ENCODE data around the gene SLC47A1. TPM values are rescaled to one million over a fixed set of nuclear protein-coding genes. Genes with fewer than 3 reads are reported as not detected.
"Not testable (repeated sequence)": the region's sequence is repeated elsewhere in the genome, so short reads cannot be mapped to it uniquely, and the experiment has no call there.

Gene SLC47A1
- total RNA-seq, 1 experiment from 2014 or later, result not detected

GRCh38 chr17:19579867-19580565, 46.4 kb downstream of the SLC47A1 start:
- no peaks in the 10 kb centered on the region for H3K4me1 ChIP-seq (replicated peaks)
- peaks cover 27% of the 10 kb centered on the region for H3K27me3 ChIP-seq (replicated peaks)
- no peak overlapping the region for H3K4me3 ChIP-seq
- no peaks in the 10 kb centered on the region for H3K9me3 ChIP-seq (replicated peaks)
- H3K36me3 ChIP-seq, result no peaks in the 10 kb centered on the region
- H3K27ac ChIP-seq, result no peak overlapping the region
- DNase-seq (ENCODE audit: low read depth in 1 of 2, low spot score in 2 of 2), result no peak

GRCh38 chr17:19580566-19580920, 46.9 kb downstream of the SLC47A1 start:
- not testable (repeated sequence) for H3K27ac ChIP-seq; H3K9me3 ChIP-seq (replicated peaks); H3K36me3 ChIP-seq; H3K4me1 ChIP-seq (replicated peaks); DNase-seq (ENCODE audit: low read depth in 1 of 2, low spot score in 2 of 2); H3K4me3 ChIP-seq
- H3K27me3 ChIP-seq (replicated peaks), result peaks cover 27% of the 10 kb centered on the region

GRCh38 chr17:19582152-19582551, 48.5 kb downstream of the SLC47A1 start:
- H3K36me3 ChIP-seq; H3K9me3 ChIP-seq (replicated peaks); H3K4me3 ChIP-seq; DNase-seq (ENCODE audit: low read depth in 1 of 2, low spot score in 2 of 2); H3K4me1 ChIP-seq (replicated peaks); H3K27ac ChIP-seq: not testable (repeated sequence)
- peaks cover 27% of the 10 kb centered on the region for H3K27me3 ChIP-seq (replicated peaks)

GRCh38 chr17:19583871-19584270, 50.2 kb downstream of the SLC47A1 start:
- H3K27ac ChIP-seq, result no peak overlapping the region
- no peaks in the 10 kb centered on the region for H3K36me3 ChIP-seq
- H3K9me3 ChIP-seq (replicated peaks), result no peaks in the 10 kb centered on the region

GRCh38 chr17:19590451-19590850, 56.8 kb downstream of the SLC47A1 start:
- H3K9me3 ChIP-seq (replicated peaks), result no peaks in the 10 kb centered on the region
- H3K27me3 ChIP-seq (replicated peaks), result no peaks in the 10 kb centered on the region
- H3K4me1 ChIP-seq (replicated peaks), result no peaks in the 10 kb centered on the region
- no peak for DNase-seq (ENCODE audit: low read depth in 1 of 2, low spot score in 2 of 2)
- no peak overlapping the region for H3K4me3 ChIP-seq
- H3K36me3 ChIP-seq, result no peaks in the 10 kb centered on the region
- H3K27ac ChIP-seq, result no peak overlapping the region

More at GRCh38 chr17:19583871-19584270, 50.2 kb downstream of the SLC47A1 start:
- Histone ChIP-seq H3K4me1 (replicated peaks) (no peaks in the 10 kb centered on the region), H3K4me3 (no peak overlapping the region), H3K27me3 (replicated peaks) (peaks cover 20% of the 10 kb centered on the region)
- no peak for DNase-seq (ENCODE audit: low read depth in 1 of 2, low spot score in 2 of 2)

- no peaks in the 10 kb centered on the region for H3K27me3 ChIP-seq (replicated peaks)
- no peak overlapping the region for H3K27ac ChIP-seq
- H3K4me3 ChIP-seq, result no peak overlapping the region
- H3K9me3 ChIP-seq (replicated peaks), result no peaks in the 10 kb centered on the region
- H3K36me3 ChIP-seq, result no peaks in the 10 kb centered on the region
- no peak for DNase-seq (ENCODE audit: low read depth in 1 of 2, low spot score in 2 of 2)
- no peaks in the 10 kb centered on the region for H3K4me1 ChIP-seq (replicated peaks)
Measured at GRCh38 chr17:19590912-19591551, 57.4 kb downstream of the SLC47A1 start.

- Histone ChIP-seq H3K27ac (no peak overlapping the region), H3K9me3 (replicated peaks) (no peaks in the 10 kb centered on the region), H3K27me3 (replicated peaks) (no peaks in the 10 kb centered on the region), H3K36me3 (no peaks in the 10 kb centered on the region), H3K4me3 (no peak overlapping the region), H3K4me1 (replicated peaks) (no peaks in the 10 kb centered on the region)
- no peak for DNase-seq (ENCODE audit: low read depth in 1 of 2, low spot score in 2 of 2)
Measured at GRCh38 chr17:19592316-19592715, 58.7 kb downstream of the SLC47A1 start.

GRCh38 chr17:19596869-19597268, 63.2 kb downstream of the SLC47A1 start:
- Histone ChIP-seq H3K9me3 (replicated peaks) (no peaks in the 10 kb centered on the region), H3K4me3 (no peak overlapping the region), H3K4me1 (replicated peaks) (no peaks in the 10 kb centered on the region), H3K36me3 (no peaks in the 10 kb centered on the region), H3K27me3 (replicated peaks) (no peaks in the 10 kb centered on the region), H3K27ac (no peak overlapping the region)
- DNase-seq (ENCODE audit: low read depth in 1 of 2, low spot score in 2 of 2), result no peak

- Histone ChIP-seq H3K4me3 (no peak overlapping the region), H3K9me3 (replicated peaks) (no peaks in the 10 kb centered on the region), H3K27me3 (replicated peaks) (0 out of 2 replicates have a peak, but pooled peaks cover 3% of the 10 kb centered on the region), H3K4me1 (replicated peaks) (no peaks in the 10 kb centered on the region), H3K27ac (no peak overlapping the region), H3K36me3 (no peaks in the 10 kb centered on the region)
- no peak for DNase-seq (ENCODE audit: low read depth in 1 of 2, low spot score in 2 of 2)
Measured at GRCh38 chr17:19610311-19610710, 76.7 kb downstream of the SLC47A1 start.

- H3K36me3 ChIP-seq, result no peaks in the 10 kb centered on the region
- H3K27me3 ChIP-seq (replicated peaks), result 0 out of 2 replicates have a peak, but pooled peaks cover 3% of the 10 kb centered on the region
- no peak for DNase-seq (ENCODE audit: low read depth in 1 of 2, low spot score in 2 of 2)
- no peak overlapping the region for H3K27ac ChIP-seq
- no peak overlapping the region for H3K4me3 ChIP-seq
- no peaks in the 10 kb centered on the region for H3K9me3 ChIP-seq (replicated peaks)
- H3K4me1 ChIP-seq (replicated peaks), result no peaks in the 10 kb centered on the region
Measured at GRCh38 chr17:19610879-19611278, 77.2 kb downstream of the SLC47A1 start.

- Histone ChIP-seq H3K27me3 (replicated peaks) (0 out of 2 replicates have a peak, but pooled peaks cover 3% of the 10 kb centered on the region), H3K27ac (no peak overlapping the region), H3K36me3 (no peaks in the 10 kb centered on the region), H3K4me3 (no peak overlapping the region), H3K4me1 (replicated peaks) (no peaks in the 10 kb centered on the region), H3K9me3 (replicated peaks) (peaks cover 5% of the 10 kb centered on the region)
- no peak for DNase-seq (ENCODE audit: low read depth in 1 of 2, low spot score in 2 of 2)
Measured at GRCh38 chr17:19613979-19614378, 80.3 kb downstream of the SLC47A1 start.

GRCh38 chr17:19614900-19615299, 81.2 kb downstream of the SLC47A1 start:
- no peaks in the 10 kb centered on the region for H3K4me1 ChIP-seq (replicated peaks)
- no peak for DNase-seq (ENCODE audit: low read depth in 1 of 2, low spot score in 2 of 2)
- peaks cover 13% of the 10 kb centered on the region for H3K9me3 ChIP-seq (replicated peaks)
- no peak overlapping the region for H3K4me3 ChIP-seq
- 0 out of 2 replicates have a peak, but pooled peaks cover 3% of the 10 kb centered on the region for H3K27me3 ChIP-seq (replicated peaks)
- no peak overlapping the region for H3K27ac ChIP-seq
- no peaks in the 10 kb centered on the region for H3K36me3 ChIP-seq

- Histone ChIP-seq H3K4me1 (replicated peaks) (no peaks in the 10 kb centered on the region), H3K27me3 (replicated peaks) (no peaks in the 10 kb centered on the region), H3K36me3 (no peaks in the 10 kb centered on the region), H3K4me3 (no peak overlapping the region), H3K9me3 (replicated peaks) (peaks cover 14% of the 10 kb centered on the region), H3K27ac (no peak overlapping the region)
- DNase-seq (ENCODE audit: low read depth in 1 of 2, low spot score in 2 of 2), result no peak
Measured at GRCh38 chr17:19618015-19618414, 84.4 kb downstream of the SLC47A1 start.

GRCh38 chr17:19619705-19620325, 86.2 kb downstream of the SLC47A1 start:
- no peak for DNase-seq (ENCODE audit: low read depth in 1 of 2, low spot score in 2 of 2)
- H3K36me3 ChIP-seq, result no peaks in the 10 kb centered on the region
- H3K27me3 ChIP-seq (replicated peaks), result no peaks in the 10 kb centered on the region
- H3K4me3 ChIP-seq, result no peak overlapping the region
- no peaks in the 10 kb centered on the region for H3K4me1 ChIP-seq (replicated peaks)
- H3K9me3 ChIP-seq (replicated peaks), result peaks cover 14% of the 10 kb centered on the region
- no peak overlapping the region for H3K27ac ChIP-seq

Measured in SJSA1 (cell line).